Activated CD4-positive, alpha-beta T cell treated with anti-CD3 and anti-CD28 coated beads for 24 hours (primary cell): Measurements from ENCODE around the gene ATP6V0E1.

Source experiments
- DNase-seq, 2 donors: peaks; one replicate each; pipeline ENCODE4 v3.0.0-alpha.2; 2020; ENCODE audit warnings: low read depth in 2 of 2

Gene ATP6V0E1

DNA sequence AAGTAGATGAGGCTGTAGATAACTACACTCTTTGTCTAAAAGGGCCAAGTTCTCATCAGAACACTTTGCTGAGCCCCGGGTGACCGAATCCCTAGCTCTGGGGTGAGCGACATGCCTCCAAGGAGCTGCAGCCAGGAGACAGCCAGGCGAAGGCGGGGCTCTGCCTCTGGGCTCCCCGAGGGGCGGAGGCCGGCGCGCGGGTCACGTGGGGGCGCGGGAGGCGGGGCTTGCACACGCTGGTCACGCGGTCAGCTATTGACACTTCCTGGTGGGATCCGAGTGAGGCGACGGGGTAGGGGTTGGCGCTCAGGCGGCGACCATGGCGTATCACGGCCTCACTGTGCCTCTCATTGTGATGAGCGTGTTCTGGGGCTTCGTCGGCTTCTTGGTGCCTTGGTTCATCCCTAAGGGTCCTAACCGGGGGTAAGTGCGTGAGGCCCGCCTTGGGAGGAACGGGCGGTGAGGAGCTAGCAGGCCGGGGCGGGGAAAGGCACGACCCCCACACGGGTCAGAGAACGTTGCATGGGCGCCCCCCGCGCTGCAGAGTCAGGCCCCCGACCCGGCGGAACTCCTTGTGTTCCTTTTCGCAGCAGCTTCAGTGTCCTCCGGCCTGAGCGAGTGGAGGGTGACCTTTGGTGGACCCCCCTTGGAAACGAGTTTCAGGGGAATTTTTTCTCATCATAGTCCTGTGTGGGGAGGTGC is at the start of gene ATP6V0E1:
TSS of gene ATP6V0E1 (plus strand) at position 230 of the 702 bp plus-strand sequence. CDS start at position 320, 90 bp downstream.
- peak; percentile 94 to 97 for DNase-seq

- no peak for DNase-seq
Measured at GRCh38 chr5:172935096-172935495, 48.5 kb upstream of the ATP6V0E1 start.

GRCh38 chr5:172936401-172936800 is 47.2 kb upstream of the ATP6V0E1 start:
- DNase-seq: no peak

GRCh38 chr5:172939071-172939470 is 44.5 kb upstream of the ATP6V0E1 start:
- DNase-seq: no peak

GRCh38 chr5:172939611-172940267 is 43.8 kb upstream of the ATP6V0E1 start:
- no peak for DNase-seq

DNA sequence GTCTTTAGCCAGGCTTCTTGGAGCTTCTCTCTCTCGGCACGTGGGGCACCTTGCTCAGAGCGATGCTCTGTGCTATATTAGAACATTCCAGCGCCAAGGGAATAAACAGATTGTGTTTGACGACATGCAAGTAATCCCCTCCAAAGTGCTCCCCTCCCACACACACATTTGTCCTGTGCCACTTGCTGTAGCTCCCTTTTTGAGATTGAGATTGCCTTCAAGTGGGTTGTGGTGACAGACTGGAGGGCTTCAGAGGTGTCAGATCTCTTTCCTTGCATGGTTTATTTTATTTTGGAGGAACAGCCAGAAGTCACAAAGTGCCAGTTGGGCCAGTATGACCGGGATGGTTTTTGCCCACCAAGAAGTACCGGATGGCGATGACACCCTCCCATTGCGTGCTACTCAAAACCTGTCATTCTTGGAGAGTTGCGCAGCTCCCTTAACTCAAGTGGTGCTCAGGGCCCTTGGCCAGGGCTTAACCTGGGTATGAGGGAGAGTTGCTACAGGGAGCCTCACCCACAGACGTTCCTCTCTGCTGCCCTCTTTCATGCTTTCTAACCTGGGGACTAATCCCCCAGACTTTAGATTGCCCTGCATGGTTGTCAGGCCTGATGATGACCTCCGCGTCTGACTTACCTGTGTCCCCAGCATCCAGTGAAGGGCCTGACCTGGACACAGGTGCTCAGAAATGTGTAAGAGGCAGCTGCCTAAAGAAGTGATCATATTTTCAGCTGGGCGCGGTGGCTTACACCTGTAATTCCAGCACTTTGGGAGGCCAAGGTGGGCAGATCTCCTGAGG is 43.1 kb upstream of the ATP6V0E1 start:
- DNase-seq: no peak

GRCh38 chr5:172941067-172941516 is 42.5 kb upstream of the ATP6V0E1 start:
- no peak for DNase-seq

DNA sequence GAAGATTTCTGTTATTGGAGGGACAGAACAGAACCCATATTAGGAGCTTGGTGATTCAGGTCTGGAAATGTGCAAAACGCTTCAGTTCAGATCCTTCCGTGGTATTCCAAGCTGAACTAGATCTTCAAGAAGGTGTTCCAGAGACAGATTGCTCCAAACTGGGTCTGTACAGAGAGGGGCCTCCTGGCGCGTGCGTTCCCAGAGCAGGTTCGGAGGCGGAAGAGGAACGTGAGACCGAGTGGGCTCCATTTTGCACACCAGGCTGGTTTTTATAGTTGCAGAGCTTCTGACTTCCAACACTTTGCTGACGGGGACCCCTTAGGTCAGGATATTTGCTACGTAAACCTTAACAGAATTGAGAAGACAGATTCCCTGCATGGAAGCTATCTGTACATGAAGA is 41.0 kb upstream of the ATP6V0E1 start:
- no peak for DNase-seq

DNA sequence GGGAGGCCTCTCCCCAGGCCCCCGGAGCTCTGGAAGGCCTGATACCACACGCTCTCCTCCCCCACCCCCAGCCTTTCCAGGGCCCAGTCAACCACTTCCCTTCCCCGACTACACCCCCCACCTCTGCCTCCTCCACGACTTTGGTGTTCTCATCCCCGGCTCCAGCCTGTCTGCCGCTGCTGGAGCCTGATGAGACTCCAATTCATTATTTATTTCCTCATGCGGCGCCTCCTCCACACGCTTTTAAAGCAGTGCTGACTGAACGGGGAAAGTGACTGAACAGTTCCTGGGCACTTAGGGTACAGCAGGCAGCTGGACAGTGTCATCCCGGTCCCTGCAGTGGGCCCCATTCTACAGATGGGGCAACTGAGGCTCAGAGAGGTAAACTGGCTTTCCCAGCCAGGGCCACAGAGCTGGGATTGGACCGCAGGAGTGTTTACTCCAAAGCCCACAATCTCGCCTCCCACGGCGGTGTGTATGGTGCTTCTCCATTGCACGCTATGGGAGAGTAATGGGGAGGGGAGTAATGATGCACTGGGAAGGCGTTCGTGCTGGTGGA is 40.2 kb upstream of the ATP6V0E1 start:
- DNase-seq: no peak

DNA sequence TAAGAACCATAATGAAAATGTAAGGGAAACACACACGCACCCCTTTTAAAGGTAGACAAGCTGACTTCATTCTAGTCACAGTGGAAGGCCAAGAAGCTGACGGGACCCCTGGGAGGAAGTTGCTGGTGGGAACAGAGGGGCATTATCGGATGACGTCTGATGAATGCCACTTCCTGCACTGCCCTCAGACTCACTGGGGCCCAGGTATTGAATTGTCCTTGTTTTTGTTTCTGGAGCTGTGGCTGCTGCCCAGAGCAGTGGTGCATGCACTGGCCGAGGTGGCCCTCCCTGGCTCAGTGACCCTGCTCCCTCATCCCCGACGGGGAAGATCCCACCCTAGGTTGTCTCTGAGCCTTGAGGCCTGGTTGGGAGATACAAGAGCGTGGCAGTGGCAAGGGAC is 39.7 kb upstream of the ATP6V0E1 start:
- no peak for DNase-seq

- no peak for DNase-seq
Measured at GRCh38 chr5:172944741-172945140, 38.8 kb upstream of the ATP6V0E1 start.

GRCh38 chr5:172945151-172945550 is 38.4 kb upstream of the ATP6V0E1 start:
- no peak for DNase-seq

- DNase-seq: no peak
Measured at GRCh38 chr5:172946146-172946545, 37.4 kb upstream of the ATP6V0E1 start.

- no peak for DNase-seq
Measured at GRCh38 chr5:172949426-172949825, 34.1 kb upstream of the ATP6V0E1 start.

DNA sequence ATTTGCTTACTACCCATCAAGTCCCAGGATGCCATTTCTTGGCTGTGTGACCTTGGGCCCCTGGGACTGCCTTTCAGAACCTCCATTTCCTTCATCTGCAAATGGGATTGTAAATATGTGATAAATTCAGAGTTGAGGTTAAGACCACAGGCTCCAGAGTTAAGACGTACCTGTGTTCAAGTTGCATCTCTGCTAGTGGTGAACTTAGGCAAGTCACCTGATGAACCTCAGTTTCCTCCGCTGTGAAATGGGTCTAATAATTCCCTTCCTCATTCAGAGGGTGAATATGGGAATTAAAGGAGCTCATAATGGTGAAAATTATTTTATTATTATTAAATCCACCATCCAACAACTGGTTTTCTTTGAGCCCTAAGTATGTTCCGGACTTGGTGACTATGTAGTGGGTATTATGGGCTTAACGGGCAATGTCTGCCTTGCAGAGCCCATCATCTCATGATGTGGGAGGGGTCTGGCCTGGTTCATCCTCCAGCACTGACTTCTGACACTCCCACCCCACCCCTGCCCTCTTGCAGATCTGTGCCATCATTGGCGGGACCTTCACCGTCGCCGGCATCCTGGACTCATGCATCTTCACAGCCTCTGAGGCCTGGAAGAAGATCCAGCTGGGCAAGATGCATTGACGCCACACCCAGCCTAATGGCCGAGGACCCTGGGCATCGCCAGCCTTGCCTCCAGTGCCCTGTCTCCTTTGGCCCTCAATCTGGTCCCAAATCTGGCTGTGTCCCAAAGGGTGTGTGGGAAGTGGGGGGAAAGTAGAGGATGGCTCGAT is 33.2 kb upstream of the ATP6V0E1 start:
- no peak for DNase-seq

GRCh38 chr5:172951371-172952033 is 32.1 kb upstream of the ATP6V0E1 start:
- DNase-seq: no peak

DNA sequence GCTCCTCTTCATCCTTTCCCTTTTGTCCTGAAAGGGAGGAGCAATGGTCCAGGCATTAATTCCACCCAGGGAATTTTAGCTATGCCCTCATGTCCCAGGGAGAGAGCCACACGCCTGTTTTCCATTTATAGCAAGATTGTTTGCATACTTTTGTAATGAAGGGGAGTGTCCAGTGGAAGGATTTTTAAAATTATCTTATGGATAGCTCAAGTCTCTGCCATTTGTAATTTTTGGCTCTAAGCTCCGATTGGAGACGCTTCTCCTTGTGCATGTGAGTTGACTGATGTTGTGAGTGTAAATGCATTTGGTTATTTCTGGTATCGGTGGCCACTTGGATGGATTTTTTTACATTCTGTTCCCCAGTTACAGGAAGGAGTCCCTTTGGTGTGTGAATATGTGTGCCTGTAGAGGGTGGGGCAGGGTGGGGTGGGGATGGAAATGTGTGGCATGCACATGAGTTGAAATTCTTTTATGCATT is 31.5 kb upstream of the ATP6V0E1 start:
- no peak for DNase-seq

DNA sequence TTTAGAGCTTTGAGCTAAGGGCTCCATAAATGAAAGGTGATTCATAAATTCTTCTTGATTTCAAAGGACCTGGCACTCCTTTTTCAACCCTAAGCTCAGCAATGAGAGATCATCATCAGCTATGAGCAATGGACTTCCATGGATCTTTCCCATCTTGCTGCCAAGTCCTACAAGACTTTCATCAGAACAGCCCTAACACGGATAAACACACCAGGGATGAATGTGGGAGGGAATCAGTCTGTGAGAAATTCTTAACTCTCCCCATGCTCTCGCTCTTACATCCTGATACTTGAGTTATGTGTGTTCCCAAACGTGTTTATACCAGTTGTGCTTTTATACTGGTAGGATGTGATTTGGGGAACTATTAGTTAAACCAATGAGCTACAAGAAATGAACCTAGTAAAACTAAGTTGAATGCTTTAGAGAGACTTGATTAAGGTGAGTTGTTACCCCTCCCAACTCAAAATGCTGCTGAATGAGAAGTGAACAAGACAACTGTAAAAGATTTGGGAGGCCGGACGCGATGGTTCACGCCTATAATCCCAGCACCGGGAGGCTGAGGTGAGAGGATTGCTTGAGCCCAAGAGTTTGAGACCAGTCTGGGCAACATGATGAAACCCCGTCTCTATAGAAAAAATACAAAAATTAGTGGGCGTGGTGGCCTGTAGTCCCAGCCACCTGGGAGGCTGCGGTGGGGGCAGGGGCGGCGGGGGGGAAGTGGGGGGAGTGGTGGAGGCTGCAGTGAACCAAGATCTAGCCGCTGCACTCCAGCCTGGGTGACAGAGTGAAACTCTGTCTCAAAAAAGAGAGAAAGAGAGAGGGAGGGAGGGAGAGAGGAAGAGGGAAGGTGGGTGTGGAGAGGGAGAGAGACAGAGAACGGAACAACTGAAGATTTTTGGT is 29.5 kb upstream of the ATP6V0E1 start:
- DNase-seq: no peak

DNA sequence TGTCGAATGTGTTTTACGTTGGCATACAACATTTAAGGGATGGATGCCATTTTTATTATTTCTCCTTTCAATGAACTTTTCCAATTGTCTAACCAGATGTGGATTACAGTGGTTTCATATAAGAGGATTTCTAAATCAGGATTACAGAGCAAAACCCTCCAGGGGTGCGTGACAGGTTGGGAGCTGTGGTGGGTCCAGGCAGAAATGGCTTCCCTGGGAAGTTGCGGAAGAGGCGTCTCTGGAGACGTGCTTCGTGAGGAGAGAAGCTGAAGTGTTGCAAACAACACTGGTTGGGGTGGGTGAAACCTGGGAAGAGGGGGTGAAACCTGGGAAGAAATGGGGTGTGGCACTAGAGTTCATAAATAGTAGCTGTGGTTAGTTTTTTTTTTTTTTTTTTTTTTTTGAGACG is 28.8 kb upstream of the ATP6V0E1 start:
- DNase-seq: no peak

GRCh38 chr5:172956228-172956627 is 27.3 kb upstream of the ATP6V0E1 start:
- no peak for DNase-seq
